Measurements from ENCODE around the gene BUB1. TPM values are rescaled to one million over a fixed set of nuclear protein-coding genes. Genes with fewer than 3 reads are reported as not detected.
"Not testable (repeated sequence)": the region's sequence is repeated elsewhere in the genome, so short reads cannot be mapped to it uniquely, and the experiment has no call there.

The BUB1 gene
- total and polyA plus RNA-seq, 2 experiments from 2014 or later: 17.9 to 64.2 TPM

- H3K9me3 ChIP-seq (ENCODE audit: low read depth); H3K27me3 ChIP-seq; H3K4me1 ChIP-seq (ENCODE audit: low read depth); H3K4me3 ChIP-seq; H3K36me3 ChIP-seq; DNase-seq (ENCODE audit: low read depth in 1 of 2, low spot score in 1 of 2); H3K27ac ChIP-seq: not testable (repeated sequence)
Measured at GRCh38 chr2:110608788-110609502, 68.9 kb downstream of the BUB1 start.

- H3K9me3 ChIP-seq (ENCODE audit: low read depth); H3K27me3 ChIP-seq; DNase-seq (ENCODE audit: low read depth in 1 of 2, low spot score in 1 of 2); H3K4me3 ChIP-seq; H3K4me1 ChIP-seq (ENCODE audit: low read depth); H3K27ac ChIP-seq; H3K36me3 ChIP-seq: not testable (repeated sequence)
Measured at GRCh38 chr2:110605057-110605456, 72.8 kb downstream of the BUB1 start.

DNA sequence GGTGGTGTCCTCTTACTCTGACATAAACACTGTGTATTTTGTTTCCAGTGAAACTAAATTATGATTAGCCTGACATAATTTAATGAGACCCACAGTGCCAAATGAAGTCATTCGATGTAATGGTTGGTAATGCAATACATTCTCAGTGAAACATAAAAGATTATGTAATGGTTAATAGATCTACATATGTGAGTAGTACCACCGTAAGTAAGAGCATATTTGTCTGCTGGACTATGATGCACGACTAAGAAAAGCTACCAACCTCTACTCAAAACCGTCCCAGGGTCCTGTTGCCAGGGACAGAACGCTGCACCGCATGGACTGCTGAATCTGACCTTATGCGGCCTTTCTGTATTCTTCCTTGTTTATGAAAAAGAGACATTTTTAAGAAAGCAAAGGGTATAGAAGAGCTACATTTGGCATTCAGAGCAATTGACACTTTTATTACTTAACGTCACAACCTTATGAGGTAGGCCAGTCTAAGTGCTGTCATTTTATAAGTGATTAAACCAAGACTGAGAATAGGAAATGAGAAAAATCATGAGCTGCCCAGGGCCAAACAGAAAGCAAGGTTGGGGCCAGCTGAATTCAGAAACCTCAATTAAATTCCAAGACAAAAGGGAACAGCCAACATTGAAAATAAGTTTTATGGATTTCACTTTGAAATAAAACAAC is 73.8 kb downstream of the BUB1 start:
- not testable (repeated sequence) for H3K36me3 ChIP-seq; H3K4me3 ChIP-seq; H3K27me3 ChIP-seq; H3K27ac ChIP-seq; DNase-seq (ENCODE audit: low read depth in 1 of 2, low spot score in 1 of 2); H3K4me1 ChIP-seq (ENCODE audit: low read depth); H3K9me3 ChIP-seq (ENCODE audit: low read depth)

GRCh38 chr2:110602139-110602538 is 75.7 kb downstream of the BUB1 start:
- H3K36me3 ChIP-seq: not testable (repeated sequence)

DNA sequence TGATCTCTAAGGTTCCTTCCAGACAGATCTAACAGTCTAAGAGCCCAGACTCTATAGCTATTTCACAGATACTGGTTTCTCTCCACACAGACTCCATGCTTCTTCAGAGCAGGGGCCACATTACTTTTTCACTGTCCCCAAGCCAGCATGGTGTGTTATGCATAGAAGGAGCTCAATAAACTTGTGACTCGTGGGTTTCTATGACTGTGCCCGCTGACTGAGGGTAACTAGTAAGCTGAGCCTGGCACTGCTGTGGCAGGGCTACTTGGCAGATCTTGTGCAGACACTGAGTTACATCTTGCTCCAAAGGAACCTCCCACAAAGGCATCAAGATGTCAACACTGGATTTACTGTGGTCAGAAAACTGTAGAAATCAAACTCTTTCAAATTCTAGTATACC is 85.9 kb downstream of the BUB1 start:
- not testable (repeated sequence) for DNase-seq (ENCODE audit: low read depth in 1 of 2, low spot score in 1 of 2); H3K9me3 ChIP-seq (ENCODE audit: low read depth); H3K27ac ChIP-seq; H3K4me1 ChIP-seq (ENCODE audit: low read depth); H3K36me3 ChIP-seq; H3K27me3 ChIP-seq; H3K4me3 ChIP-seq

More at GRCh38 chr2:110602139-110602538, 75.7 kb downstream of the BUB1 start:
- H3K27ac ChIP-seq; H3K4me1 ChIP-seq (ENCODE audit: low read depth); DNase-seq (ENCODE audit: low read depth in 1 of 2, low spot score in 1 of 2); H3K9me3 ChIP-seq (ENCODE audit: low read depth); H3K27me3 ChIP-seq; H3K4me3 ChIP-seq: not testable (repeated sequence)

DNA sequence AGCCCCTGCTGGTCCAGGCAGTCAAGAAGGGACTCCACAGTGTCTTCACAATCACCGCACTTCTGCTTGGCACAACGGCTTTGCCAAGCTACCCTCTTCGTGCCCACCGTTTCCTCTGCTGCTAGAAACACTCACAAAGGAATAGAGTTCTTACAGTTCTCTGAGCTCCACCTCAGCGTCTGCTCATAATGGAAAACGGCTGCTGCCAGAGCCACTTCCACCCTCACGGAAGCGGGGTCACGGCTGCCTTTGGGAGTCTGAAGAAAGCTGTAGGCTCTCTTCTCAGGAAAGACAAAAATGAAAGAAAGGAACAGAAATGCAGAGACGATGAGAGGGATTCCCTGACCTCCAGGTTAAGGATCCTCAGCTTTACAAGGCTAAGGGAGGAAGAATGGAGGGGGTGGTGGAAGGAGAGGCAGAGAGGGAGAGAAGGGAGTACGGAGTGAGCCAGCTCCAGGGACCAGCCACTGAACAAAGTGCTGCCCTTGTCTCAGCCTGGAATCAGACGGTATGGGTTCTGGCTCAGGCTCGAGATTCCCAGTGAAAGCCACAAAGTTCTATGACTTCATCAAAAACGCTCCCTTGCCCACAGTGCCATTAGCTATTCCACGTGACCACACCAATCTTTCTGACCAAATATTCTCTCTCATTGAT is 88.1 kb downstream of the BUB1 start:
- H3K36me3 ChIP-seq; H3K4me1 ChIP-seq (ENCODE audit: low read depth); H3K9me3 ChIP-seq (ENCODE audit: low read depth); H3K27ac ChIP-seq; H3K27me3 ChIP-seq; H3K4me3 ChIP-seq; DNase-seq (ENCODE audit: low read depth in 1 of 2, low spot score in 1 of 2): not testable (repeated sequence)

DNA sequence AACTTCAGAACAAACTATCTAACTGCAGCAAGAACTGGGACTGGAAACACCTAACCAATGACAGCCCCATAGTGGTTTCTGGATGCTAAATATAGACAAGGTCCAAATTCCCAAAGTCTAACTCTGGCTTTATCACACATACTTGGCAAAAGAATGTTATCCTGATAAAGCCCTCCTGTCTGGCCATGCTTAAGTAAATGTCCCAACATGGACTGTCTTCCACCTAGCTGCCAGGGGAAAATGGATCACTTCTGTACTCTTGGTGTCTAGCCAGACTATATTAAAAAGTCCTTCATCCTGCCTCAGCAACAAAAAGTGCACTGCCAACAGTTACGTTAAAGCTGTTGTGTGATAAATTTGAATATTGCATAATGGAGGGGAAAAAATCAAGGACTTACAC is 89.3 kb downstream of the BUB1 start:
- H3K4me3 ChIP-seq; H3K27ac ChIP-seq; H3K36me3 ChIP-seq; DNase-seq (ENCODE audit: low read depth in 1 of 2, low spot score in 1 of 2); H3K4me1 ChIP-seq (ENCODE audit: low read depth); H3K9me3 ChIP-seq (ENCODE audit: low read depth); H3K27me3 ChIP-seq: not testable (repeated sequence)

Other genes with a start within 250 kb of the BUB1 start
- gene LIMS4, start 205.2 kb downstream of the BUB1 start, total RNA-seq: 2.1 and 2.3 TPM in 2 replicates
- gene LIMS4, start 205.2 kb downstream of the BUB1 start, polyA plus RNA-seq: 0.31 and 3.1 TPM in 2 replicates
- gene RGPD6, start 100.8 kb downstream of the BUB1 start, total RNA-seq: 33.9 and 59.7 TPM in 2 replicates
- gene RGPD6, start 100.8 kb downstream of the BUB1 start, polyA plus RNA-seq: 28.5 and 36.1 TPM in 2 replicates
- 1.7 and 2.4 TPM in 2 replicates for gene ACOXL, start 54.5 kb upstream of the BUB1 start, total RNA-seq
- gene ACOXL, start 54.5 kb upstream of the BUB1 start, polyA plus RNA-seq: 0.89 and 4.0 TPM in 2 replicates

All from cardiac muscle cell (in vitro differentiated cells and primary cell).